ENCODE measurements around the gene ANAPC2. TPM values are rescaled to one million over a fixed set of nuclear protein-coding genes. Genes with fewer than 3 reads are reported as not detected.

The ANAPC2 gene
- polyA plus RNA-seq, 10 donors = 21.2 to 36.5 (median 29.2) TPM

GRCh38 chr9:137216188-137216965 is 28.0 kb upstream of the ANAPC2 start:
- no peak for DNase-seq

- no peak for DNase-seq
Observed at GRCh38 chr9:137215196-137215986, 27.0 kb upstream of the ANAPC2 start.

GRCh38 chr9:137214620-137215019 is 26.3 kb upstream of the ANAPC2 start:
- DNase-seq = no peak

- no peak for DNase-seq
Observed at GRCh38 chr9:137213160-137214060, 25.1 kb upstream of the ANAPC2 start.

- no peak for DNase-seq
Observed at GRCh38 chr9:137212520-137212919, 24.2 kb upstream of the ANAPC2 start.

GRCh38 chr9:137211532-137211931 is 23.2 kb upstream of the ANAPC2 start:
- DNase-seq = no peak

- DNase-seq = no peak
Observed at GRCh38 chr9:137206602-137207001, 18.2 kb upstream of the ANAPC2 start.

- peak; percentile 86 to 96 (median 94) for DNase-seq
Observed at GRCh38 chr9:137205126-137206069, 17.0 kb upstream of the ANAPC2 start, which contains the start of the genes NDOR1 and TMEM203. Gene NDOR1 (plus strand): TSS chr9:137205700. CDS start chr9:137205778, 78 bp downstream. Gene TMEM203 (minus strand): TSS chr9:137205648. CDS start chr9:137205414, 234 bp downstream.

GRCh38 chr9:137204731-137205125 is 16.4 kb upstream of the ANAPC2 start:
- DNase-seq = no peak

GRCh38 chr9:137202966-137203365 is 14.6 kb upstream of the ANAPC2 start:
- no peak for DNase-seq

GRCh38 chr9:137201205-137201868 is 13.0 kb upstream of the ANAPC2 start:
- DNase-seq = no peak

- DNase-seq = peak; percentile 98 to 99 (median 98)
Observed at GRCh38 chr9:137200311-137201204, 12.2 kb upstream of the ANAPC2 start, which contains the start of gene TPRN. Gene TPRN (minus strand): TSS chr9:137200741. CDS start chr9:137200711, 30 bp downstream.

- DNase-seq = no peak
Observed at GRCh38 chr9:137199411-137200121, 11.2 kb upstream of the ANAPC2 start.

- DNase-seq = no peak
Observed at GRCh38 chr9:137198902-137199283, 10.5 kb upstream of the ANAPC2 start.

- no peak for DNase-seq
Observed at GRCh38 chr9:137198051-137198901, 9.9 kb upstream of the ANAPC2 start.

GRCh38 chr9:137195525-137196220 is 7.3 kb upstream of the ANAPC2 start:
- DNase-seq = no peak

All from muscle of back (tissue), 11 donors.